Upper lobe of left lung (tissue), 6 donors: ENCODE results near the gene BCAS3. TPM values are rescaled to one million over a fixed set of nuclear protein-coding genes. Genes with fewer than 3 reads are reported as not detected.

ENCODE experiments used
- ATAC-seq, 2 donors: fragments of 200-7000 bp; cut with Tn5 transposase; one replicate each; pipeline ENCODE4 v1.9.1; 2022; ENCODE audit warnings: mild to moderate bottlenecking in 2 of 2, moderate library complexity in 2 of 2; ENCODE audit not compliant: low FRiP score in 2 of 2
- DNase-seq, 2 donors: peaks; one replicate each; pipeline ENCODE4 v3.0.0-alpha.2; 2019 to 2020
- H3K27ac ChIP-seq, 4 donors: fragments of 200-600 bp; sonication (generic); one replicate each; pipeline ENCODE4 v1.5.1; 2016 to 2019
- H3K27me3 ChIP-seq, 4 donors: fragments of 200-600 bp; sonication (generic); one replicate each; pipeline ENCODE4 v1.5.1; 2017 to 2019
- H3K36me3 ChIP-seq, 4 donors: fragments of 200-600 bp; sonication (generic); one replicate each; pipeline ENCODE4 v1.5.1; 2016 to 2019
- H3K4me1 ChIP-seq, 4 donors: fragments of 200-600 bp; sonication (generic); one replicate each; pipeline ENCODE4 v1.5.1; 2018 to 2019
- H3K4me3 ChIP-seq, 4 donors: fragments of 200-600 bp; sonication (generic); one replicate each; pipeline ENCODE4 v1.5.1; 2017 to 2019; ENCODE audit warnings: mild to moderate bottlenecking in 2 of 4, moderate library complexity in 1 of 4
- H3K9me3 ChIP-seq, 4 donors: fragments of 200-600 bp; sonication (generic); one replicate each; pipeline ENCODE4 v1.5.1; 2018 to 2019
- EP300 ChIP-seq, 4 donors: sonication (generic); formaldehyde crosslinking; IDR thresholded peaks; one replicate each; pipeline ENCODE4 v1.5.1; 2017; ENCODE audit warnings: antibody characterized with exemption in 4 of 4, control low read depth in 2 of 4
- POLR2A ChIP-seq, 4 donors: fragments of 450-650 bp; IDR thresholded peaks; one replicate each; pipeline ENCODE4 v1.5.1; 2016 to 2017; ENCODE audit warnings: antibody characterized with exemption in 4 of 4, mild to moderate bottlenecking in 2 of 4
- POLR2AphosphoS5 ChIP-seq, 2 donors: sonication (generic); formaldehyde crosslinking; IDR thresholded peaks; one replicate each; pipeline ENCODE4 v1.5.1; 2017; ENCODE audit warnings: antibody characterized with exemption in 2 of 2
- WGBS, 2 donors: methylation state at CpG; one replicate each; pipeline ENCODE4 v1.1.5; 2017 to 2018; 5-methylcytosine and 5-hydroxymethylcytosine counted together
- total RNA-seq, 6 donors: library from RNA; depleted of rRNA in 4 of 6; stranded (reverse); fragments of >200 nt in 4 of 6; gene quantifications; one replicate each; pipeline versions ENCODE4 v1.1.0 to v1.2.1, GENCODE V29; 2016 to 2021
- TF ChIP-seq, protein P1 (sequence below), 6 experiments: fragments of 450-650 bp in 4 of 6; fragments of 200-600 bp in 2 of 6; sonication (generic) in 2 of 6; IDR thresholded peaks; one replicate each; pipeline ENCODE4 v1.5.1; 2016 to 2019; ENCODE audit warnings: antibody characterized with exemption in 6 of 6
- donor health status: DM: no; HTN: no; CAD: no; lungs with moderate emphysema.
- donor health status: DM: no; HTN: yes; CAD: no; lungs with severe emphysema.

The BCAS3 gene
- total RNA-seq, 6 donors from 2014 or later = 20.1 to 111 (median 37.0) TPM

DNA sequence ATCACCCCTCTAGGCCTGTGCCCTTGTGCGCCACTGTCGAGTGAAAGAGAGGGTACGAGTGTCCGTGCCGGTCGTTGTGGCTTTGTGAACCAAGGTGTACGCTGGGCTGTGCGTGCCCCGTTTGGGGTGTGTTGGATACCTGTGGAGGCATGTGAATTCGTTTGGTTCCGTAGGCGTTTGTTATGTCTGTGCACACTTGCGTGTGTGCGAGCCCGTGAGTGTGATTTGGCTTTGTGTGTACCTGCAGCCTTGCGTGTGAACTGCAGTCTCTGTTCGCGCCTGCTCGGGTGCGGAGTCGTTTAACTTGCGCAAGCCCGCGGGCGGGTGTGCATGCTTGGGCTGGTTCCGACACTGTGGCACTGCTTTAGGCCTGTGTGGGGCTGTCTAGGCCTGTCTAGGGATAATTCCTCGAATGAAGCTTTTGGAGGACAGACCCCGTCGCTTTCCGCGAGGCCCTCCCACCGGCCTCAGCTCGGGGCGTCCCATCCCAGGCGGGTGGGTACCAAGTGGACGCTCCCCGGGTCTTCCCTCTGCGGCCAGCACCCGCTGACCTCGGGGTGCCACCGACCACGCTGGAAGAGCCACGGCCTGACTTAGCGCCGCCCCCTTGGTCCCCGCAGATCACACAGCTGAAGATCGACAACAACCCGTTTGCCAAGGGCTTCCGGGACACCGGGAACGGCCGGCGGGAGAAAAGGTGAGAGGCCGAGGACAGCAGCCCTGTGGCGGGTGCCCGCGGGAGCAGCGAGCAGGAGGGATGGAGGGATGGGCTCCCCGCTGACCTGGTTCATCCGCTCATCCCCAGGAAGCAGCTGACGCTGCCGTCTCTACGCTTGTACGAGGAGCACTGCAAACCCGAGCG lies 726.4 kb downstream of the BCAS3 start:
- 31 to 47% methylated on average over 39 to 59 of the region's 66 CpGs for WGBS, 2 donors
- ATAC-seq = no peak
- Histone ChIP-seq H3K27me3 (peaks cover 1 to 63% (median 43%) of the 10 kb centered on the region in 4 donors), H3K27ac (peak overlapping the region; percentile 90 to 97 (median 92)), H3K4me3 (peak overlapping the region; percentile 2 to 63 (median 58)), H3K9me3 (no peaks in the 10 kb centered on the region), H3K4me1 (peaks cover 20 to 75% (median 40%) of the 10 kb centered on the region in 4 donors), H3K36me3 (peaks cover 0 to 70% (median 32%) of the 10 kb centered on the region in 4 donors)
- TF ChIP-seq EP300 (IDR thresholded peaks at IDR 0.05) (no peak), POLR2AphosphoS5 (IDR thresholded peaks at IDR 0.05) (no peak), POLR2A (IDR thresholded peaks at IDR 0.05) (no peak)
- TF ChIP-seq, protein P1, sequence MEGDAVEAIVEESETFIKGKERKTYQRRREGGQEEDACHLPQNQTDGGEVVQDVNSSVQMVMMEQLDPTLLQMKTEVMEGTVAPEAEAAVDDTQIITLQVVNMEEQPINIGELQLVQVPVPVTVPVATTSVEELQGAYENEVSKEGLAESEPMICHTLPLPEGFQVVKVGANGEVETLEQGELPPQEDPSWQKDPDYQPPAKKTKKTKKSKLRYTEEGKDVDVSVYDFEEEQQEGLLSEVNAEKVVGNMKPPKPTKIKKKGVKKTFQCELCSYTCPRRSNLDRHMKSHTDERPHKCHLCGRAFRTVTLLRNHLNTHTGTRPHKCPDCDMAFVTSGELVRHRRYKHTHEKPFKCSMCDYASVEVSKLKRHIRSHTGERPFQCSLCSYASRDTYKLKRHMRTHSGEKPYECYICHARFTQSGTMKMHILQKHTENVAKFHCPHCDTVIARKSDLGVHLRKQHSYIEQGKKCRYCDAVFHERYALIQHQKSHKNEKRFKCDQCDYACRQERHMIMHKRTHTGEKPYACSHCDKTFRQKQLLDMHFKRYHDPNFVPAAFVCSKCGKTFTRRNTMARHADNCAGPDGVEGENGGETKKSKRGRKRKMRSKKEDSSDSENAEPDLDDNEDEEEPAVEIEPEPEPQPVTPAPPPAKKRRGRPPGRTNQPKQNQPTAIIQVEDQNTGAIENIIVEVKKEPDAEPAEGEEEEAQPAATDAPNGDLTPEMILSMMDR (IDR thresholded peaks at IDR 0.05) = no peak
- DNase-seq = peak in 1 of 2 donors; percentile 75

DNA sequence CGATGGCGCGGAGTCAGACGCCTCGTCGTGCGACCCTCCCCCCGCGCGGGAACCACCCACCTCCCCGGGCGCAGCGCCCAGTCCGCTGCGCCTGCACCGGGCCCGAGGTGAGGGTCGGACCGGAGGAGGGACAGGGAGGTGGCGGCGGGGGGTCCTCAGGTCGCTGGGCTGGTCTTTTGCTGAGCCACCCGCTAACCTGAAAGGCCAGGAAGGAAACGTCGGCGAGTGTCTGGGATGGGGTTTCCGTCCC lies 726.9 kb downstream of the BCAS3 start:
- peak overlapping the region; percentile 90 to 97 (median 92) for H3K27ac ChIP-seq
- 46 to 50% methylated on average over 5 to 27 of the region's 27 CpGs for WGBS, 2 donors
- peak overlapping the region; percentile 2 to 63 (median 58) for H3K4me3 ChIP-seq
- H3K36me3 ChIP-seq = peaks cover 0 to 70% (median 32%) of the 10 kb centered on the region in 4 donors
- H3K4me1 ChIP-seq = peaks cover 17 to 74% (median 37%) of the 10 kb centered on the region in 4 donors
- no peak for TF ChIP-seq POLR2AphosphoS5 (IDR thresholded peaks at IDR 0.05)
- TF ChIP-seq, protein P1 (IDR thresholded peaks at IDR 0.05) = no peak
- no peak for ATAC-seq
- H3K27me3 ChIP-seq = peaks cover 1 to 57% (median 39%) of the 10 kb centered on the region in 4 donors
- no peak for DNase-seq
- H3K9me3 ChIP-seq = no peaks in the 10 kb centered on the region

DNA sequence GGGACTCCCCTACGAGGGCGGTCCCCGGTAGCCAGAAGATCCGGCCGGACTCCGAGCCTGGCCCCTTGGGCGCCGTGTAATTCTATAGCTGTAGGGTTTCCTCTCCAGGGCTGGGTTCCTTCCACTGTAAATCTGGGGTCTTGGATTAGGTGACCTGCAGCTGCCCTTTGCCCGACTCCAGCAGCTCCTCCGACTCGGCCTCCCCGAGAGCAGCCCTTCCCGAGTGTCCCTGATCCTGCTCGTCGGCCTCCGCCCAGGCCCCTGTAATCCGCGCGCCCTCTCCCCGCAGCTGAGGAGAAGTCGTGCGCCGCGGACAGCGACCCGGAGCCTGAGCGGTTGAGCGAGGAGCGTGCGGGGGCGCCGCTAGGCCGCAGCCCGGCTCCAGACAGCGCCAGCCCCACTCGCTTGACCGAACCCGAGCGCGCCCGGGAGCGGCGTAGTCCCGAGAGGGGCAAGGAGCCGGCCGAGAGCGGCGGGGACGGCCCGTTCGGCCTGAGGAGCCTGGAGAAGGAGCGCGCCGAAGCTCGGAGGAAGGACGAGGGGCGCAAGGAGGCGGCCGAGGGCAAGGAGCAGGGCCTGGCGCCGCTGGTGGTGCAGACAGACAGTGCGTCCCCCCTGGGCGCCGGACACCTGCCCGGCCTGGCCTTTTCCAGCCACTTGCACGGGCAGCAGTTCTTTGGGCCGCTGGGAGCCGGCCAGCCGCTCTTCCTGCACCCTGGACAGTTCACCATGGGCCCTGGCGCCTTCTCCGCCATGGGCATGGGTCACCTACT lies 727.4 kb downstream of the BCAS3 start:
- H3K9me3 ChIP-seq = no peaks in the 10 kb centered on the region
- ATAC-seq (no peak), DNase-seq (peak in 1 of 2 donors; percentile 86)
- peaks cover 18 to 75% (median 41%) of the 10 kb centered on the region in 4 donors for H3K4me1 ChIP-seq
- H3K4me3 ChIP-seq = peak overlapping the region; percentile 5 to 63 (median 58)
- WGBS, 2 donors = 64 to 93% methylated on average over 11 to 68 of the region's 71 CpGs
- TF ChIP-seq, protein P1 (IDR thresholded peaks at IDR 0.05) = no peak
- TF ChIP-seq POLR2AphosphoS5 (IDR thresholded peaks at IDR 0.05) = peak in 1 of 2 donors; percentile 15
- H3K36me3 ChIP-seq = peaks cover 0 to 70% (median 32%) of the 10 kb centered on the region in 4 donors
- peaks cover 1 to 59% (median 38%) of the 10 kb centered on the region in 4 donors for H3K27me3 ChIP-seq
- H3K27ac ChIP-seq = peak overlapping the region; percentile 90 to 97 (median 92)

DNA sequence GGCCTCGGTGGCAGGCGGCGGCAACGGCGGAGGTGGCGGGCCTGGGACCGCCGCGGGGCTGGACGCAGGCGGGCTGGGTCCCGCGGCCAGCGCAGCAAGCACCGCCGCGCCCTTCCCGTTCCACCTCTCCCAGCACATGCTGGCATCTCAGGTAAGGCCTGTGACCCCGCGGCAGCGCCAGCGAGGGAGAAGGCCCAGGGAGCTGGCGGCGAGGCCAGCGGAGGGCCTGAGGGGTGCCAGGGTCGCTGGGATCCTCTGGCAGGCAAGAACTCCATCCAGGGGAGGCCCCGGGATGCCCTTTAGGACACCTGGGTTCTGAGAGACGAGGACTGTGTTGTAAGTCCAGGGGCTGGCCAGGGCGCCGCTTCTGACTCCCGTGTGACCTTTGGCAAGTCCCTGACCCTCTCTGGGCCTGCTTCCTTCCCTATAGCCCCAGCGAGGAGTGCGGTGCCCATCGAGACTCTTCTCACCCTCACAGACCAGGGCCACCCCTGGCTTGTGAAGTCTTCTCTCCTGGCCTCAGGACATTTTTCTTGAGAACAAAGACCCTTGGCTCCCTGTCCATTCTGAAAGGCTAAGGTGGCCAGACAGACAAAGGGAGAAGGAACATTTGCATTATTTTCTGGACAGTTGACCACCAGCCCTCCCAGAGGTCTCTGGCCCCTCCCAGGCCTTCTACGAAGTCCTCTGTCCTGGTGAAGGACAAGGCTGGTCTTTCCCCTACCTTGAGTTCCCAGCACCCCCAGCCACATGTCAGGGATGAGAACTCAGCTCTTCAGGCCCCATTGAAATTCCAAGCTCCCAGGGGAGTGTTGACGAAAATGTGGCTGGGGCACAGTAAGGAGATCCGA lies 728.3 kb downstream of the BCAS3 start:
- Histone ChIP-seq H3K9me3 (no peaks in the 10 kb centered on the region), H3K36me3 (peaks cover 0 to 70% (median 32%) of the 10 kb centered on the region in 4 donors), H3K27ac (peak overlapping the region; percentile 90 to 97 (median 92)), H3K4me1 (peaks cover 23 to 76% (median 45%) of the 10 kb centered on the region in 4 donors), H3K4me3 (peak overlapping the region; percentile 5 to 63 (median 58)), H3K27me3 (peaks cover 1 to 59% (median 35%) of the 10 kb centered on the region in 4 donors)
- 54 to 71% methylated on average over 6 to 30 of the region's 37 CpGs for WGBS, 2 donors
- DNase-seq (peak in 1 of 2 donors; percentile 80), ATAC-seq (no peak)
- TF ChIP-seq POLR2A (IDR thresholded peaks at IDR 0.05) (no peak), EP300 (IDR thresholded peaks at IDR 0.05) (no peak), POLR2AphosphoS5 (IDR thresholded peaks at IDR 0.05) (no peak)
- TF ChIP-seq, protein P1 (IDR thresholded peaks at IDR 0.05) = no peak
